Ishikawa (cell line): ENCODE measurements around the gene MYO9A.

Source experiments
- CREB1 ChIP-seq: IDR thresholded peaks from 2 replicates; pipeline ENCODE4 v1.6.1; 2012; ENCODE audit warnings: low read depth
- EGR1 ChIP-seq: IDR thresholded peaks from 2 replicates; pipeline ENCODE4 v1.6.1; 2012
- EP300 ChIP-seq: IDR thresholded peaks from 2 replicates; pipeline ENCODE4 v1.6.1; 2012; ENCODE audit warnings: borderline replicate concordance
- FOXM1 ChIP-seq: IDR thresholded peaks from 2 replicates; pipeline ENCODE4 v1.6.1; 2012; ENCODE audit warnings: low read depth, borderline replicate concordance
- MAX ChIP-seq: IDR thresholded peaks from 2 replicates; pipeline ENCODE4 v1.6.1; 2012
- NFIC ChIP-seq: IDR thresholded peaks from 2 replicates; pipeline ENCODE4 v1.6.1; 2012
- RAD21 ChIP-seq: IDR thresholded peaks from 2 replicates; pipeline ENCODE4 v1.6.1; 2012; ENCODE audit warnings: low read depth
- TAF1 ChIP-seq: IDR thresholded peaks from 2 replicates; pipeline ENCODE4 v1.6.1; 2012; ENCODE audit warnings: low read depth, mild to moderate bottlenecking
- TCF12 ChIP-seq: IDR thresholded peaks from 2 replicates; pipeline ENCODE4 v1.6.1; 2012; ENCODE audit warnings: low read depth
- YY1 ChIP-seq: IDR thresholded peaks from 2 replicates; pipeline ENCODE4 v1.6.1; 2012; ENCODE audit warnings: low read depth
- TF ChIP-seq, protein P1 (sequence below): IDR thresholded peaks from 2 replicates; pipeline ENCODE4 v1.6.1; 2012; ENCODE audit warnings: low read depth, mild to moderate bottlenecking

DNA sequence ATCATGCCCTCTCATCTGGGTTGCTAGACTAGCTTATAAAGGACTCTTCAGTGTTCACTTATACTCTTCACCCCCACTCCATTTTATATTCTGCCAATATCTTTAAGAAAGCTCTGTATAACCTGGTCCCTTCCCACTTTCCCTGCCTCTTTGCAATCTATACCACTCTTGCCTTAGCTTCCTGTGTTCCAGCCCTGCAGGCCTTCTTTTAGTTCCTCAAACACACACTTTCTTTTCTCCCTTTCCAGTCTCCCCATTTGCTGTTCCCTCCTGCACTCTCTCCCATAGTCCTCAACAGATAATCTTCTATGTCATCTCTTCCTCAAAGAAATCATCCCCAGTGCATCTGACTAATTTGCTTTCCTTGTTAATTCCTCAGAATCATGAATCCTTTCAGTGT, 29.0 kb upstream of the MYO9A start:
- TF ChIP-seq TCF12 (no peak), EP300 (no peak), TAF1 (no peak), RAD21 (no peak), MAX (no peak), FOXM1 (no peak), CREB1 (no peak), NFIC (no peak), EGR1 (no peak), YY1 (no peak)
- TF ChIP-seq, protein P1, sequence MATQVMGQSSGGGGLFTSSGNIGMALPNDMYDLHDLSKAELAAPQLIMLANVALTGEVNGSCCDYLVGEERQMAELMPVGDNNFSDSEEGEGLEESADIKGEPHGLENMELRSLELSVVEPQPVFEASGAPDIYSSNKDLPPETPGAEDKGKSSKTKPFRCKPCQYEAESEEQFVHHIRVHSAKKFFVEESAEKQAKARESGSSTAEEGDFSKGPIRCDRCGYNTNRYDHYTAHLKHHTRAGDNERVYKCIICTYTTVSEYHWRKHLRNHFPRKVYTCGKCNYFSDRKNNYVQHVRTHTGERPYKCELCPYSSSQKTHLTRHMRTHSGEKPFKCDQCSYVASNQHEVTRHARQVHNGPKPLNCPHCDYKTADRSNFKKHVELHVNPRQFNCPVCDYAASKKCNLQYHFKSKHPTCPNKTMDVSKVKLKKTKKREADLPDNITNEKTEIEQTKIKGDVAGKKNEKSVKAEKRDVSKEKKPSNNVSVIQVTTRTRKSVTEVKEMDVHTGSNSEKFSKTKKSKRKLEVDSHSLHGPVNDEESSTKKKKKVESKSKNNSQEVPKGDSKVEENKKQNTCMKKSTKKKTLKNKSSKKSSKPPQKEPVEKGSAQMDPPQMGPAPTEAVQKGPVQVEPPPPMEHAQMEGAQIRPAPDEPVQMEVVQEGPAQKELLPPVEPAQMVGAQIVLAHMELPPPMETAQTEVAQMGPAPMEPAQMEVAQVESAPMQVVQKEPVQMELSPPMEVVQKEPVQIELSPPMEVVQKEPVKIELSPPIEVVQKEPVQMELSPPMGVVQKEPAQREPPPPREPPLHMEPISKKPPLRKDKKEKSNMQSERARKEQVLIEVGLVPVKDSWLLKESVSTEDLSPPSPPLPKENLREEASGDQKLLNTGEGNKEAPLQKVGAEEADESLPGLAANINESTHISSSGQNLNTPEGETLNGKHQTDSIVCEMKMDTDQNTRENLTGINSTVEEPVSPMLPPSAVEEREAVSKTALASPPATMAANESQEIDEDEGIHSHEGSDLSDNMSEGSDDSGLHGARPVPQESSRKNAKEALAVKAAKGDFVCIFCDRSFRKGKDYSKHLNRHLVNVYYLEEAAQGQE, result no peak
